Activated CD4-positive, alpha-beta T cell treated with anti-CD3 and anti-CD28 coated beads, Interleukin-2, amount 50 U/mL, for 48 hours (primary cell): Measurements from ENCODE around the gene THOC3.
"Not testable (repeated sequence)": the region's sequence is repeated elsewhere in the genome, so short reads cannot be mapped to it uniquely, and the experiment has no call there.

Experiments used
- DNase-seq, 2 experiments: peaks; one replicate each; pipeline ENCODE4 v3.0.0-alpha.2; 2020

Gene THOC3

GRCh38 chr5:175938489-175938888, 29.6 kb downstream of the THOC3 start:
- not testable (repeated sequence) for DNase-seq

GRCh38 chr5:175928752-175929151, 39.4 kb downstream of the THOC3 start:
- not testable (repeated sequence) for DNase-seq

- DNase-seq: not testable (repeated sequence)
Measured at GRCh38 chr5:175925106-175925505, 43.0 kb downstream of the THOC3 start.

- no peak for DNase-seq
Measured at GRCh38 chr5:175922192-175922885, 45.8 kb downstream of the THOC3 start.

GRCh38 chr5:175921061-175921730, 46.9 kb downstream of the THOC3 start:
- DNase-seq: no peak

- DNase-seq: no peak
Measured at GRCh38 chr5:175920231-175920811, 47.8 kb downstream of the THOC3 start.

GRCh38 chr5:175915066-175916037, 52.8 kb downstream of the THOC3 start:
- not testable (repeated sequence) for DNase-seq

GRCh38 chr5:175913835-175914672, 54.1 kb downstream of the THOC3 start:
- DNase-seq: not testable (repeated sequence)

- not testable (repeated sequence) for DNase-seq
Measured at GRCh38 chr5:175910072-175910471, 58.0 kb downstream of the THOC3 start.
